ENCODE data around the gene SV2B.
"Not testable (repeated sequence)": the region's sequence is repeated elsewhere in the genome, so short reads cannot be mapped to it uniquely, and the experiment has no call there.

The SV2B gene

DNA sequence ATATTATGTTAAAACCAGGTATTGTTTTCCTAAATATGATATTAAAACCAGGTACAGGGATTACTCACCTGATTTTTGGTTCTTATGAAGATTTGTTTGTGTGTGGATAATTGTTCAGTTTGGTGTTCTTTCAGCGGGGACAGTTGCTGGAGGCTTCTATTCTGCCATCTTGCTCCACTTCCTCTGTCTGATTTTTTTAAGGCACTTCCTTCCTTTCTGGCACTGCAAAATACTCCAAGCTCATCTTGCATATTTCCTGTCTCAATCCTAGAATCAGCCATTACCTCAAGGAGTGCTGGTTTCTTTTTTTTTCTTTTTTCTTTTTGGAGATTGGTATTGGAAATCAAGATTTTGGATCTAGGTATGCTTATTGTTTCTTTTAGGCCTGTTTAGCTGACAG is 229.9 kb downstream of the SV2B start:
- in situ Hi-C loops (cut with HindIII; ENCODE audit: low sequenced_read_pairs): no loop called here
- no peak for DNase-seq (ENCODE audit: low read depth)
- TF ChIP-seq CTCF (IDR thresholded peaks at IDR 0.05; ENCODE audit: low read depth, low read length, missing control alignments): no peak
- H3K4me3 ChIP-seq (ENCODE audit: low read depth, low read length): no peak overlapping the region

DNA sequence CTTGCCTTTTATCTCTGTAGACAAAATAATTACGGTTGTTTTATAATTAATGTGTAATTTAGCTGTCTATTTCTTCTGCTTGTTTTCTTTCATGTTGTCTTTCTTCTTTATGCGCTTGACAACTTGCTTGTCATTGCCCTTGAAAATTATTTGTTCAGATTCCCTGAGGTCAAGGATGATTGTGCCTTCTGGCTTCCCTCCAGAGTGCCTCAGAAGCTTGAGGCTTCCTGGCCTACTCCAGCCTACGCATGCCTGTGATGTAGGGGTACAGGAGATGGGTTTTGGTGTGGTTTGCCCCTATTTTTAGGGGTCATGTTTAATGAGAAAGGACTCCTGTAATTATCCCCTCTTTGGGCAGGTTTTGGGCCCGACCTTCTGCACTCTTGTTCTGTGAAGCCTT is 231.5 kb downstream of the SV2B start:
- in situ Hi-C loops (cut with HindIII; ENCODE audit: low sequenced_read_pairs): no loop called here
- no peak for DNase-seq (ENCODE audit: low read depth)
- no peak for TF ChIP-seq CTCF (IDR thresholded peaks at IDR 0.05; ENCODE audit: low read depth, low read length, missing control alignments)
- no peak overlapping the region for H3K4me3 ChIP-seq (ENCODE audit: low read depth, low read length)

- TF ChIP-seq CTCF (IDR thresholded peaks at IDR 0.05; ENCODE audit: low read depth, low read length, missing control alignments): no peak
- in situ Hi-C loops (cut with HindIII; ENCODE audit: low sequenced_read_pairs): no loop called here
- no peak for DNase-seq (ENCODE audit: low read depth)
- H3K4me3 ChIP-seq (ENCODE audit: low read depth, low read length): no peak overlapping the region
These were observed 235.6 kb downstream of the SV2B start for GRCh38 chr15:91335702-91336101.

DNA sequence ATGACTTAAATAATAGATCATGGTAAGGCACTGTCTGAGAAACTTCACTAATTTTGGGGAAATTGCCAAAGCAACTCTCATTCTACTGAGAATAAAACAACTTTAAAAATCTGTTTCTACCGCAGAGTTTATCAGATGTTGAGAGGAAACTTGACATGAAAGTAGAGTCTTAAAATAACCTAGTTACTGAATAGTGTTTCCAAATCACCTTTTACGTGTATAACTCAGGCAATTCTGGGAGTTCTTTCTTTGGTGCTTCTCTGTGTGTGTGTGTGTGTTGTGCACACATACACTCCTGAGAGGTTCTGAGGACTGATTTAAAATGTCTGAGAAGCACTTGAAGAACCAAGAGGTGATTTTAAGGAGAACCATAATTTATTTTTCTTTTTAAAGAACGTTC is 236.6 kb downstream of the SV2B start:
- TF ChIP-seq CTCF (IDR thresholded peaks at IDR 0.05; ENCODE audit: low read depth, low read length, missing control alignments): no peak
- in situ Hi-C loops (cut with HindIII; ENCODE audit: low sequenced_read_pairs): no loop called here

DNA sequence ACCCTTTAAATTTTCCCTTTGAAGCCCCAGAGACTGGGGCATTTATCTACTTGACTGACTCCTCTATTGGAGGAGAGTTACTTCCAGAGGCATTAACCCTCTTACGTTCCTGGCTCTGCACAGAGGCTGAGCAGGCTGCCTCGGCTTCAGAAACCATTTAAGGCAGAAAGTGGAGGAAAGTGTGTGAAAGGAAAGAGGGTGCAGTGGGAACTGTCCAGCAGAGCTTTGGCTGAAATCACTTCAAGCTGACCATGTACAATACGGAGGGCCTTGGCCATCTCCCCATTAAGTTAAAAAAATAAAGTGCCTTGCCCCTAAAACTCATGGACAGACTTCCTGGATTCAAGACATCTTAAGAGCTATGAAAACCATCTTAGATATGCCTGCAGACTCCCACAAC is 238.7 kb downstream of the SV2B start:
- H3K4me3 ChIP-seq (ENCODE audit: low read depth, low read length): no peak overlapping the region
- in situ Hi-C loops (cut with HindIII; ENCODE audit: low sequenced_read_pairs): no loop called here
- DNase-seq (ENCODE audit: low read depth): peak; percentile 54

More for the DNA sequence above, 236.6 kb downstream of the SV2B start:
- no peak overlapping the region for H3K4me3 ChIP-seq (ENCODE audit: low read depth, low read length)
- no peak for DNase-seq (ENCODE audit: low read depth)

GRCh38 chr15:91342097-91342496 is 242.0 kb downstream of the SV2B start:
- no peak for DNase-seq (ENCODE audit: low read depth)
- no peak for TF ChIP-seq CTCF (IDR thresholded peaks at IDR 0.05; ENCODE audit: low read depth, low read length, missing control alignments)
- no peak overlapping the region for H3K4me3 ChIP-seq (ENCODE audit: low read depth, low read length)
- in situ Hi-C loops (cut with HindIII; ENCODE audit: low sequenced_read_pairs): no loop called here

More for the DNA sequence above, 238.7 kb downstream of the SV2B start:
- no peak for TF ChIP-seq CTCF (IDR thresholded peaks at IDR 0.05; ENCODE audit: low read depth, low read length, missing control alignments)

DNA sequence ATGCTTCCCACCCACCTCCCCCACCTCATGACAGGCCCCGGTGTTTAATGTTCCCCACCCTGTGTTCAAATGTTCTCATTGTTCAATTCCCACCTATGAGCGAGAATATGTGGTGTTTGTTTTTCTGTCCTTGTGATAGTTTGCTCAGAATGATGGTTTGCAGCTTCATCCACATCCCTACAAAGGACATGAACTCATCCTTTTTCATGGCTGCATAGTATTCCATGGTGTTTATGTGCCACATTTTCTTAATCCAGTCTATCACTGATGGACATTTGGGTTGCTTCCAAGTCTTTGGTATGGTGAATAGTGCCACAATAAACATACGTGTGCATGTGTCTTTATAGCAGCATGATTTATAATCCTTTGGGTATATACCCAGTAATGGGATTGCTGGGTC is 244.9 kb downstream of the SV2B start:
- H3K4me3 ChIP-seq (ENCODE audit: low read depth, low read length); in situ Hi-C loops (cut with HindIII; ENCODE audit: low sequenced_read_pairs); DNase-seq (ENCODE audit: low read depth): not testable (repeated sequence)
